Liver (tissue), 9 donors: ENCODE data around the gene DHX35. TPM values are rescaled to one million over a fixed set of nuclear protein-coding genes. Genes with fewer than 3 reads are reported as not detected.

ENCODE experiments used
- DNase-seq: peaks from one replicate; pipeline ENCODE4 v3.0.0-alpha.2; 2017; ENCODE audit warnings: low spot score
- H3K27ac ChIP-seq, 2 donors: one replicate each; pipeline ENCODE4 v1.7.0; 2013; ENCODE audit warnings: inconsistent platforms in 2 of 2, low read length in 2 of 2, control low read depth in 1 of 2, low read depth in 1 of 2, mild to moderate bottlenecking in 1 of 2
- H3K27me3 ChIP-seq, 4 donors: one replicate each; pipeline versions ENCODE4 v1.6.1 to v1.7.0; 2013; ENCODE audit warnings: low read length in 3 of 4, inconsistent platforms in 1 of 4, mild to moderate bottlenecking in 1 of 4, moderate library complexity in 1 of 4; ENCODE audit not compliant: control insufficient read depth in 4 of 4, insufficient read depth in 4 of 4
- H3K36me3 ChIP-seq, 4 donors: one replicate each; pipeline versions ENCODE4 v1.6.1 to v1.7.0; 2013; ENCODE audit warnings: low read length in 3 of 4, mild to moderate bottlenecking in 3 of 4, low read depth in 1 of 4, moderate library complexity in 1 of 4; ENCODE audit not compliant: control insufficient read depth in 4 of 4, insufficient read depth in 3 of 4
- H3K4me1 ChIP-seq, 4 donors: one replicate each; pipeline versions ENCODE4 v1.6.1 to v1.7.0; 2013; ENCODE audit warnings: low read length in 3 of 4, mild to moderate bottlenecking in 3 of 4, moderate library complexity in 1 of 4; ENCODE audit not compliant: control insufficient read depth in 4 of 4, insufficient read depth in 4 of 4
- H3K4me3 ChIP-seq, 3 donors: one replicate each; pipeline versions ENCODE4 v1.6.1 to v1.7.0; 2013; ENCODE audit warnings: low read length in 3 of 3, control low read depth in 1 of 3, low read depth in 1 of 3, mild to moderate bottlenecking in 1 of 3
- H3K9ac ChIP-seq, 2 donors: one replicate each; pipeline ENCODE4 v1.7.0; 2013; ENCODE audit warnings: low read length in 2 of 2, mild to moderate bottlenecking in 2 of 2, moderate library complexity in 2 of 2, control low read depth in 1 of 2, low read depth in 1 of 2
- H3K9me3 ChIP-seq, 4 donors: one replicate each; pipeline versions ENCODE4 v1.6.1 to v1.7.0; 2013; ENCODE audit warnings: low read length in 3 of 4; ENCODE audit not compliant: control insufficient read depth in 4 of 4
- ATF3 ChIP-seq: IDR thresholded peaks from 2 replicates; pipeline ENCODE4 v1.6.1; 2016; ENCODE audit warnings: antibody characterized with exemption
- CTCF ChIP-seq: fragments of 150-350 bp; IDR thresholded peaks from 2 replicates; pipeline ENCODE4 v1.5.1; 2017; ENCODE audit warnings: improper control_type of control experiment, low read depth, low read length; ENCODE audit not compliant: missing input control
- EGR1 ChIP-seq, 2 donors: IDR thresholded peaks; 2 replicates each; pipeline ENCODE4 v1.6.1; 2016 to 2018; ENCODE audit warnings: antibody characterized with exemption in 2 of 2, low read depth in 2 of 2
- FOXA2 ChIP-seq: IDR thresholded peaks from 2 replicates; pipeline ENCODE4 v1.6.1; 2016; ENCODE audit warnings: antibody characterized with exemption
- HNF4G ChIP-seq: IDR thresholded peaks from 2 replicates; pipeline ENCODE4 v1.6.1; 2016; ENCODE audit warnings: antibody characterized with exemption
- JUND ChIP-seq, 2 donors: IDR thresholded peaks; 2 replicates each; pipeline ENCODE4 v1.6.1; 2016; ENCODE audit warnings: antibody characterized with exemption in 2 of 2
- RAD21 ChIP-seq, 2 donors: IDR thresholded peaks; 2 replicates each; pipeline ENCODE4 v1.6.1; 2016; ENCODE audit warnings: antibody characterized with exemption in 2 of 2, mild to moderate bottlenecking in 2 of 2
- RXRA ChIP-seq, 2 donors: IDR thresholded peaks; 2 replicates each; pipeline ENCODE4 v1.6.1; 2017 to 2018; ENCODE audit warnings: antibody characterized with exemption in 2 of 2, mild to moderate bottlenecking in 1 of 2
- SP1 ChIP-seq: IDR thresholded peaks from 2 replicates; pipeline ENCODE4 v1.6.1; 2018; ENCODE audit warnings: antibody characterized with exemption, mild to moderate bottlenecking
- TAF1 ChIP-seq: conservative IDR thresholded peaks from 2 replicates; pipeline ENCODE4 v1.6.1; 2016; ENCODE audit warnings: antibody characterized with exemption, mild to moderate bottlenecking
- ZBTB33 ChIP-seq: IDR thresholded peaks from 2 replicates; pipeline ENCODE4 v1.6.1; 2016; ENCODE audit warnings: antibody characterized with exemption
- WGBS: extraction: QIAGEN DNeasy Blood & Tissue Kit; methylation state at CpG from one replicate; pipeline ENCODE4 v1.1.7; 2013; 5-methylcytosine and 5-hydroxymethylcytosine counted together
- polyA plus RNA-seq, 2 donors: library from polyadenylated mRNA; stranded (reverse) in 1 of 2; unstranded in 1 of 2; fragments of 200-250 nt in 1 of 2; fragments of >200 nt in 1 of 2; fragmentation: Nextera tagmentation in 1 of 2; extraction: Ambion mirVana in 1 of 2; gene quantifications; one replicate each; pipeline versions ENCODE4 v1.2.1 to v1.2.3, GENCODE V29; 2013 to 2015
- total RNA-seq, 2 donors: library from RNA; depleted of rRNA; stranded (reverse); fragments of >200 nt; gene quantifications; one replicate each; pipeline ENCODE4 v1.2.3, GENCODE V29; 2014
- donor health status: healthy.
- donor health status: healthy.
- donor health status: healthy.
- donor health status: healthy.
- donor health status: healthy.

The DHX35 gene
- total and polyA plus RNA-seq, 4 donors: 2.7 to 10.6 (median 4.8) TPM

- H3K36me3 ChIP-seq: no peaks in the 10 kb centered on the region
- WGBS: 73% methylated on average over 7 of the region's 7 CpGs
- no peaks in the 10 kb centered on the region for H3K9me3 ChIP-seq
- no peaks in the 10 kb centered on the region for H3K4me1 ChIP-seq
- H3K4me3 ChIP-seq: no peak overlapping the region
- DNase-seq: no peak
- TF ChIP-seq RAD21 (IDR thresholded peaks at IDR 0.05) (no peak), SP1 (no peak)
- no peak overlapping the region for H3K9ac ChIP-seq
- H3K27ac ChIP-seq: no peak overlapping the region
- H3K27me3 ChIP-seq: no peaks in the 10 kb centered on the region
Observed at GRCh38 chr20:39057143-39057542, 95.0 kb downstream of the DHX35 start.

- TF ChIP-seq TAF1 (no peak), CTCF (no peak), JUND (IDR thresholded peaks at IDR 0.05) (no peak), EGR1 (IDR thresholded peaks at IDR 0.05; ENCODE audit: low read depth in 2 of 2) (no peak), RXRA (IDR thresholded peaks at IDR 0.05) (no peak), ATF3 (no peak), FOXA2 (no peak)
- no peak overlapping the region for H3K4me3 ChIP-seq
- WGBS: 84% methylated on average over 4 of the region's 4 CpGs
- no peak overlapping the region for H3K27ac ChIP-seq
- H3K36me3 ChIP-seq: no peaks in the 10 kb centered on the region
- no peaks in the 10 kb centered on the region for H3K27me3 ChIP-seq
- H3K9me3 ChIP-seq: no peaks in the 10 kb centered on the region
- DNase-seq: no peak
- no peak overlapping the region for H3K9ac ChIP-seq
- H3K4me1 ChIP-seq: no peaks in the 10 kb centered on the region
Observed at GRCh38 chr20:39057911-39058310, 95.8 kb downstream of the DHX35 start.

- Histone ChIP-seq H3K27me3 (no peaks in the 10 kb centered on the region), H3K36me3 (no peaks in the 10 kb centered on the region), H3K27ac (no peak overlapping the region), H3K4me1 (no peaks in the 10 kb centered on the region), H3K4me3 (no peak overlapping the region), H3K9me3 (no peaks in the 10 kb centered on the region), H3K9ac (no peak overlapping the region)
- DNase-seq: no peak
- TF ChIP-seq ATF3: no peak
- TF ChIP-seq SP1: no peak
- no peak for TF ChIP-seq ZBTB33
- no peak for TF ChIP-seq RXRA (IDR thresholded peaks at IDR 0.05)
- no peak for TF ChIP-seq HNF4G
- TF ChIP-seq EGR1 (IDR thresholded peaks at IDR 0.05; ENCODE audit: low read depth in 2 of 2): no peak
- TF ChIP-seq CTCF: no peak
- TF ChIP-seq RAD21 (IDR thresholded peaks at IDR 0.05): no peak
- 87% methylated on average over 9 of the region's 9 CpGs for WGBS
Observed at GRCh38 chr20:39059036-39059435, 96.9 kb downstream of the DHX35 start.
